Eye (tissue), 1 donor: ENCODE measurements around the gene NSG1.
"Not testable (repeated sequence)": the region's sequence is repeated elsewhere in the genome, so short reads cannot be mapped to it uniquely, and the experiment has no call there.

Source experiments
- DNase-seq: peaks from one replicate; pipeline ENCODE4 v3.0.0-alpha.2; 2015

Gene NSG1, protein sequence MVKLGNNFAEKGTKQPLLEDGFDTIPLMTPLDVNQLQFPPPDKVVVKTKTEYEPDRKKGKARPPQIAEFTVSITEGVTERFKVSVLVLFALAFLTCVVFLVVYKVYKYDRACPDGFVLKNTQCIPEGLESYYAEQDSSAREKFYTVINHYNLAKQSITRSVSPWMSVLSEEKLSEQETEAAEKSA

DNA sequence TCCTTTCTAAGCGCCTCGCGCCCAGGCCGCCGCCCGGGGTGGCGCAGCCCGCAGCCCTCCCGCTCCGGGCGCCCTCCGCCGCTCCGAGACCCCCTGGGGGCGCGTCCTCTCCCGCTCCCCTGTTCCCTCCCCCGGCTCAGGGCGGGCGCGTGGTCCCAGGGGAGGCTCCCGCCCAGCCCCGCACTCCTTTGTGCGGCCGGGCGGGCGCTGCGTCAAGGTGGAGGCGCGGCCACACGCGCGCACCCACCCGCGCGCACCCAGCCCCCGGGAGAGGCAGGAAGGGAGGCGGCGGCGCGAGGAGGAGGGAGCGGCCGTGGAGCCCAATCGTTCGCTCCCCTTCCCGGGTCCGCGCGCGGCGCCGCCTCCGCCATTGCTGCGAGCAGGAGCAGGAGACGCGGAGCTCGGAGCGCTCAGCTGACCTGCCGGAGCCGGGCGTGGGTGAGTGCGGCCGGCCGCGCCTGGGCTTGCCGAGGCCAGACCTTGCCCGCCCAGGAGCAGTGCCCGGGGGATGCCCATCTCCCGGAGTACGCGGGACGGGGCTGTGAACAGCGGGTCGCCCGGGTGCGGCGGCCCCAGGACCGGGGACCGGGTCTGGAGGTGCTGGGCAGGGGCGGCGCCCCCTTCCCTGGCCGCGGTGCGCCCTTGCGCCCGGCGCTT, at the start of gene NSG1:
NSG1 (plus strand) TSS at position 367 of the 657 bp plus-strand sequence. CDS start 528 bp downstream, outside the sequence.
- DNase-seq = no peak

GRCh38 chr4:4338210-4339001, 48.5 kb upstream of the NSG1 start:
- no peak for DNase-seq

GRCh38 chr4:4339504-4340085, 47.3 kb upstream of the NSG1 start:
- DNase-seq = no peak

- DNase-seq = no peak
Measured at GRCh38 chr4:4341861-4342650, 44.8 kb upstream of the NSG1 start.

DNA sequence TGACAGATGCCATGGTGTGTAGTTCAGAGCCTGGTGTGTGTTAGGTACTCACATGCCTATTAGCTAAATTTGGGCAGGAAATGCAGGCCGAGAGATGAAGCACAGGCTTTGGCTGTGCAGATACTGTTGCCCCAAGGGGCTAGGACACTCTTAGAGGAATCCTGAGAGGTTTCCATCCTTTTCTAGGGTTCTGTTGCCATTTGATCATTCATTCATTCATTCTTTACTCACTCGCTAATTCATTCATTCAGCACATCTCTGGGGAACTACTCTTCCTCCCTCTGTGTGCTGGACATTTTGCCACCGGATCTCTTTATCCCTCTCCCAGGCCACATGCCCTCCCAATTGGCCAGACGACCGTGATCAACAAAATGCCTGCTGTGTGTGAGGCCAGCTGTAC, 43.9 kb upstream of the NSG1 start:
- no peak for DNase-seq

GRCh38 chr4:4344915-4345527, 41.9 kb upstream of the NSG1 start:
- no peak for DNase-seq

GRCh38 chr4:4347585-4347984, 39.3 kb upstream of the NSG1 start:
- no peak for DNase-seq

DNA sequence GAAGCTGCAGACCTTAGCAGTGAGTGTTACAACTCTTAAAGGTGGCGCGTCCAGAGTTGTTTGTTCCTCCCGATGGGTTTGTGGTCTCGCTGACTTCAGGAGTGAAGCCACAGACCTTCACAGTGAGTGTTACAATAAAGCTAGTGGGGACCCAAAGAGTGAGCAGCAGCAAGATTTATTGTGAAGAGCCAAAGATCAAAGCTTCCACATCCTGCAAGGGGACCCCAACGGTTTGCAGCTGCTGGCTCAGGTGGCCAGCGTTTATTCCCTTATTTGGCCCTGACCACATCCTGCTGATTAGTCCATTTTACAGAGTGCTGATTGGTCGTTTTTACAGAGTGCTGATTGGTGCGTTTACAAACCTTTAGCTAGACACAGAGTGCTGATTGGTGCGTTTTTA, 38.3 kb upstream of the NSG1 start:
- not testable (repeated sequence) for DNase-seq

GRCh38 chr4:4349867-4350266, 37.0 kb upstream of the NSG1 start:
- DNase-seq = no peak

DNA sequence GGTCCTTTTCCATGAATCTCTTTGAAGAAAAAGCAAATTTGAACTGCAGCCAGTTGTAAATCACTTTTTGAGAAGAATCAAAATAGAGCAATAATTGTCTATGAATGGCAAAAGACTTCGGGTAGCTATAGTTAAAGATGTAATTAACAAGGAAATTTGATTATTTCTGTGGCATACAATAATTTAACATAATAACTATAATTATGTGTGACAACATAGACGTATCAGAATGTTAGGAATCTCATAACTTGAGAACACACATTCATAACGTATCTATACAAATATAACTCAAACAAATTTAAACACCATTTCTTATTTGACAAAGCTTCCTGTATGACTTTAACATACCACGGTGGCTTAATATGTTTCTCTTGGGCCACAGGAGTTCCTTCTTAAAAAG, 36.0 kb upstream of the NSG1 start:
- DNase-seq = no peak

- DNase-seq = no peak
Measured at GRCh38 chr4:4355302-4355701, 31.6 kb upstream of the NSG1 start.

DNA sequence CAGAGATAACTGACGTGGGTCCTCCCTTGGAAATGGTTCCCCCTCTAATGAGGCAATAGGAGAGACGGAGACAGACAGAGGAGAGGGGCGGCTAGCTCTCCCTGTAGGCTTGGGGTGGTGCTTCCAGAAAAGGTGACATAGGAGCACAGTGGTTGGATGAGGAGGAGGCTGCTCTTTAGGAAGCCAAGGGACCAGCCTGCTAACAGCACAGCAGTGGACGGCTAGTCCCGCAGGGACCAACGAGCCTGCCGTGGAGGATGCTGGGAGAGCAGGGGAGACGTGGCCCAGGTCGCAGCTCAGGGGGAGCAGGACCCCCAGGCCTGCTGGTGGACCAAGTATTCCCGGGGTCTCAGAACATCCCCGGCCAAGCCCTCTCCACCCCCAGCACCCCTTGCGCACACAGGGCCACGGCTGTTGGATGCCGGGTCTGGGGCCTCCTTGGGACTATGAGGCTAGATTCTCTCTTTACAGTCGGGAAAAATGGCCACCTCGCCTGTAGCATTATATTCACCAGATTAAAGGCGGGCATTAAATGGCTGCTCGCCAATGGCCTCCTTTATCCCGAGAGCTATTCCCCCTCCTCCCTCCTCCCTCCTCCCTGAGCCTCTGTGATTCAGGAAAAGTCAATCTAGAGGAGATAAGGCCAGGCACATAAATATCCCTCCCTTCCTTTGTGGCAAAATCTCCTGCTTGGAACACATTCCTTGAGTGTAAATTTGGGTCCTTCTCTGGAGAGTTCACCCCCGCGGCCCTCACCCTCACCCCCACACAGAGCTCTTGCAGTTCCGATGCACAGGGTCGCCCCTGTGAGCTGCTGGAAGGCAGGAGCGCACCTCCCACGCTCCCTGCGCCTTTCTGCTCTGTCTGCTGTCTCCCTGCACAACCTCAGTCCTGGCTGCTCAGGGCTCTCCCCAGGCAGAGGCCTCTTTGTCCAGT, 30.5 kb upstream of the NSG1 start:
- DNase-seq = peak; percentile 42

GRCh38 chr4:4358093-4358854, 28.6 kb upstream of the NSG1 start:
- peak; percentile 83 for DNase-seq

DNA sequence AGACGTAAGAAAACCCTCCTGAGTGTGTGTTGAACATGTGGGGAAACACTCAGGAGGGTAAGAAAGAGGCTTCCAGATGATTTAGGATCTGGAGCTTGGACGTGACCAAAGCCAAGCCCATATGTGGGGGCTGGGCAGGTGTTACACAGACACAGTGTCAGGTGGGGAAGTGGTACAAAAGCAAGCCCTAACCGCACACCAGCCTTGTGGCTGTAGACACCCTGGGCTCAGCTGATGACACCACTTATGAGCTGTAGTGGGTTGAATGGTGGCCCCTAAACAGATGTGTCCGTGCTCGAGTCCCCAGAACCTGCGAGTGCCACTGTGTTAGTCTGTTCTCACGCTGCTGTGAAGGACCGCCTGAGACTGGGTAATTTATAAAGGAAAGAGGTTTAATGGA, 25.0 kb upstream of the NSG1 start:
- no peak for DNase-seq

DNA sequence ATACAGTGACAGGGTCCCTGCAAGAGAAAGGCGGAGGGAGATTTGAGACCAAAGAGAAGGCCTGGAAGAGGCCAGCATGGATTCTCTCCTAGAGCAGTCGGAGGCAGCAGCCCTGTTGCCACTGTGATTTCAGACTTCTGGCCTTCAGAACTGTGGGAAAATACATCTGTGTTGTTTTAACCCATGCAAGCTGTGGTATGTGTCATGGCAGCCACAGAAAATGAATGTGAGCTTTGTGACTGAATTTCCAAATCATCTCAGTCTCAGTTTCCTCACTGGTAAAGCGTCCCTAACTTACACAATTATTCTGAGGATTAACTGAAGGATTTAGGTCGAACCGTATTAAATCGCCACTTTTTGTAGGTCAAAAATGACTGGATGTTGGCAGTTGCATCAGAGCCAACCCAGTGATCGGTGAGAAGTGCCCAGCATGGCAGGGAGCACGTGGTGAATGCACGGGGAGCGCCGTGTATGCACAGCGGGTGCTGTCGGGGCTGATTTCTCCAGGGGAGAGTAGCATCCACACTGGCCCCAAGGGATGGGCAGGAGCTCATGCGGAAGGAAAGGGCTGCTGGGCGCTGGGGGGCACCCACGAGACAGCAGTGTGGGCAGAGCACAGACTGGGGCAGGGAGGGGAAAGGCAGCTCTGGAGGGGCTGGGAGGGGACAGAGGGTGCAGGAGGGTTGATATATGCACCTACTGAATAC, 23.8 kb upstream of the NSG1 start:
- DNase-seq = peak; percentile 39

GRCh38 chr4:4364061-4364460, 22.8 kb upstream of the NSG1 start:
- no peak for DNase-seq

DNA sequence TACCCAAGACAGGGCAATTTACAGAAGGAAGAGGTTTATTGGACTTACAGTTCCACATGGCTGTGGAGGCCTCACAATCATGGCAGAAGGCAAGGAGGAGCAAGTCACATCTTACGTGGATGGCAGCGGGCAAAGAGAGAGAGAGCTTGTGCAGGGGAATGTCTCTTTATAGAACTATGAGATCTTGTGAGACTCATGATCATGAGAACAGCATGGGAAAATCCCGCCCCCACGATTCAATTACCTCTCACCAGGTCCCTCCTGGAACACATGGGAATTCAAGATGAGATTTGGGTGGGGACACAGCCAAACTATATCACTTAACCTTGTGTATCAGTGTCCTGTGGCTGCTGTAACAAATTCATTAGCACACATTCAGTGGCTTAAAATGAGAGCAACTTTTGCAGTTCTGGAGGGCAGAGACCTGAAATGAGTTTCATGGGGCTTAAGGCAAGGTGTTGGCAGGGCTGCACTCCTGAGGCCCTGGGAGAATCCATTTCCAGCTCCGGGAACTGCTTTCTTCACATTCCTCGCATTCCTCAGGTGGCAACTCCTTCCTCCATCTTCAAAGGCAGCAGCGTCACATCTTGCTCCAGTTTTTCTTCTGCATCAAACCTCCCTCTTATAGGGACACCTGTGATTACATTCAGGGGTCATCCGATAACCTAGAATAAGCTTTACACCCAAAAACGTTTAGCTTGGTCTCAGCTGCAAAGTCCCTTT, 22.3 kb upstream of the NSG1 start:
- DNase-seq = no peak

DNA sequence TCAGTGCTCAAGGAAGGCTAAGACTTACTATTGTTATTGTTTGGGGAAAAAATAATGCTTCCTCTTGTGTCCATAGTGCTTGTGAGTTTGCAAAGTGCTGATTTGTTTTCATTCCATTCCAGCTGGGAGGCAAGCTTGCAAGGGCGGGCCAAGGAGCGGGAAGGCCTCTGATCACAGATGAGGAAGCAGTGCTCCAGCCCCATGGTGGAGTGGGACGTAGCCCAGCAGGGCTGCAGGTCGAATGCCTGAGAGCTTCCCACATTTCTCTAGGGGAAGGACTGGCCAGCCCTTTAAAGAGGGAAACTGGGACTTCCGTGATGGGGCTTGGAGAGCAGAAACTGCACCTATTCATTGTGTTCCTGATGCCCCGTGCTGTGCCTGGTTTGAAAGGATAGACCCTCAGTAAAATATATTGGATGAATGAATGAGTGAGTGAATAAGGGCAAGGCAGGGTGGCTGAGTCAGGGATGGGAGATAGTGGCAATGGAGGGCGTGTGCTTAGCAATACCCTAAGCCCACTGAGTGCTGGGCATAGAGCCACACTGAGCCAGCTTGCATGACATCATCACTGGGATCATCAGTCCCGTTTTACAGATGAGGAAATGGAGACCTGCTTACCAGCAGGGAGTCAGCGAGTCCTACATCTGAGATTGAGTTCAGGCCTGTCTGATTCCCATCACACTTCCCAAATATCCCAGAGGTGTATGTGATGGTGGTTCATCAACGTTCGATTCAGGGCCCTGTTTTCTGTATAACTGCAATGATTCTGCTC, 17.9 kb upstream of the NSG1 start:
- no peak for DNase-seq
